GM10248 (cell line): ENCODE data around the gene KCND3.

ENCODE experiments used
- CTCF ChIA-PET: fragments of 300-600 bp; sonication (Branson Sonifier 250); formaldehyde crosslinking; extraction: SDS; loops from one replicate; lab custom pipeline; 2021; ENCODE audit warnings: antibody characterized with exemption; lab: Yijun Ruan, JAX
- POLR2A ChIA-PET: fragments of 350-650 bp; sonication (Branson Sonifier 250); formaldehyde crosslinking; extraction: SDS; loops from one replicate; lab custom pipeline; 2020; ENCODE audit warnings: antibody characterized with exemption; lab: Yijun Ruan, JAX
- DNase-seq: peaks from one replicate; pipeline ENCODE4 v3.0.0; 2012; ENCODE audit errors: extremely low spot score
- TF ChIP-seq, protein P1 (sequence below): IDR thresholded peaks from 2 replicates; pipeline ENCODE4 v1.5.1; 2012; ENCODE audit warnings: mild to moderate bottlenecking, low read depth; ENCODE audit errors: extremely low read depth, missing control alignments, control extremely low read depth

Gene KCND3

DNA sequence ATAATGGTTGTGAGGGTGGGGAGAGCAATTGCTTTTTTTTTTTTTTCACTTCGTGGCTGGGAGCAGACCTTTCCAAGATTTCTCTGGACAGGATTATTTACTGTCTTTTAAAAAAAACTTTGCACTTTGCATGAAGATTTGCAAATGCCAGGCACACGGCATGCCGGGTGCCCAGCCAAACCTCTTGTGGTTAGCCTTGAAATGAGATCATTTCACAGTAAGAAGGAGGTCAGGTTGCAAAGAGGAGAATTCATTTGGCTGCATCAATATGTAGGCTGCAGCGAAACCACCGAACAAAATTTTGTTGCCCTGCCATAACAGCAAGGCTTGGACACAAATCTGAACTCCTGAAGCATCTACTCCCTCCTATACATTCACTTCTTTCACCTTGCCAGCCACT, 36.5 kb upstream of the KCND3 start:
- TF ChIP-seq, protein P1, sequence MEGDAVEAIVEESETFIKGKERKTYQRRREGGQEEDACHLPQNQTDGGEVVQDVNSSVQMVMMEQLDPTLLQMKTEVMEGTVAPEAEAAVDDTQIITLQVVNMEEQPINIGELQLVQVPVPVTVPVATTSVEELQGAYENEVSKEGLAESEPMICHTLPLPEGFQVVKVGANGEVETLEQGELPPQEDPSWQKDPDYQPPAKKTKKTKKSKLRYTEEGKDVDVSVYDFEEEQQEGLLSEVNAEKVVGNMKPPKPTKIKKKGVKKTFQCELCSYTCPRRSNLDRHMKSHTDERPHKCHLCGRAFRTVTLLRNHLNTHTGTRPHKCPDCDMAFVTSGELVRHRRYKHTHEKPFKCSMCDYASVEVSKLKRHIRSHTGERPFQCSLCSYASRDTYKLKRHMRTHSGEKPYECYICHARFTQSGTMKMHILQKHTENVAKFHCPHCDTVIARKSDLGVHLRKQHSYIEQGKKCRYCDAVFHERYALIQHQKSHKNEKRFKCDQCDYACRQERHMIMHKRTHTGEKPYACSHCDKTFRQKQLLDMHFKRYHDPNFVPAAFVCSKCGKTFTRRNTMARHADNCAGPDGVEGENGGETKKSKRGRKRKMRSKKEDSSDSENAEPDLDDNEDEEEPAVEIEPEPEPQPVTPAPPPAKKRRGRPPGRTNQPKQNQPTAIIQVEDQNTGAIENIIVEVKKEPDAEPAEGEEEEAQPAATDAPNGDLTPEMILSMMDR: no peak
- CTCF ChIA-PET: no interaction called here
- no peak for DNase-seq
- POLR2A ChIA-PET: no interaction called here

DNA sequence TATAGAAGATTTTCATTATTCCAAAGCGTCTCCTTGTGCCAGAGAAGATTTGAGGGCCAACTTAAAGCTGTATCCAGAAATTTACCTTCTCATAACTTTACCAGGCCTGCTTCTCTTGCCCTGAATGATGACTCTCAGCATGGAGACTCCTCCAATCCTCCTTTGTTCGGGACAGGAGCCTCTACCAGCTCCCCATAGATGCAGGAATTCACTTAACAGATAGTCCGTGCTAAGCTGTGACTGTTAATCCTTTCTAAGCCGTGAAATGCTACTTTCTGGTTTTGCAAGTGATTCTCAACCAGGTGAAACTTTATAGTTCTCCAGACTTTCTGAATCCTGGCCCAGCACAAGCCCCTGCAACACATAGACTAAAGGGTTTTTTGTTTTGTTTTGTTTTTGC, 31.8 kb upstream of the KCND3 start:
- TF ChIP-seq, protein P1: no peak
- ChIA-PET CTCF (interaction anchor here (1.2 to 1.5 kb wide), 2 partner anchors 14 to 29 kb away, joined by 3 to 5 read pairs; no protein-coding TSS in a partner anchor), POLR2A (no interaction called here)
- no peak for DNase-seq

DNA sequence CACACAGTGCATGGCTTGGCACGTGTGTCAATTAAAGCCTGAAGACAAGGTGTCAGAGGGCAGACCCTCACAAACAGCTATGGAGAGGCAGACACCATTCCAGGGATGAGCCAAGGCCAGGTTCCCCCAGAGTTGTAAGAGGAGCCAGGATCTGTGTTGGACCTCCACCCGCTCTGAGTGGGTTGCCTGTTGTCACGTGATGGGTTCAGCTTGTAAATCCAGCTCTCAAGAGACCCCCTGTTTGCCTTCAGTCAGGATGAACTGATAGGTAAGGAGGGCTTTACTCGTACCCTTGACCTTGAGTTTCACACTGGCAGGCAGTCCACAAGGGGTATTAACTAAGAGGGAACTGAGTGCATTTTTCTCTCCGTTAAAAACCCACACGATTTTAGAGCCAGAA, 27.7 kb upstream of the KCND3 start:
- POLR2A ChIA-PET: no interaction called here
- TF ChIP-seq, protein P1: no peak
- CTCF ChIA-PET: interaction anchor here (1.4 to 1.6 kb wide), 2 partner anchors 10 to 23 kb away, joined by 3 to 4 read pairs; no protein-coding TSS in a partner anchor
- no peak for DNase-seq

DNA sequence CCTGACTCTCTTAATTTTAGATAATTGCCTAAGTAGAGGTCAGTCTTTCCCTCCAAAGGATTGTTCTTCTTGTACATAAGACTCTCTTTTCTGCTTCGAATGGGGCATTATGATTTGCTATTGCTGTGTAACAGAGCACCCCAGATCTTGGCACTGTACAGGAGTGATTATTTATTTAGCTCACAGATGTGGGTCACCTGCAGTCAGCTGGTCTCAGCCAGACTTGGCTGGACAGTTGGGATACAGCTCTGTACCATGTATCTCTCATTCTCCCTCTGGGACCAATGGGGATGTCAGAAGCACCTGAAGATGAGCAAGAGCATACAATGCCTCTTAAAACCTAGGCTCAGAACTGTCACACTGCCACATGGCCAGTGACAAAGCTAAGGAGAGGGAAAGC, 23.4 kb upstream of the KCND3 start:
- CTCF ChIA-PET: interaction anchor here (1.0 kb wide), 1 partner anchor 24 kb away, joined by 3 read pairs; no protein-coding TSS in a partner anchor
- TF ChIP-seq, protein P1: no peak
- DNase-seq: no peak
- POLR2A ChIA-PET: no interaction called here

DNA sequence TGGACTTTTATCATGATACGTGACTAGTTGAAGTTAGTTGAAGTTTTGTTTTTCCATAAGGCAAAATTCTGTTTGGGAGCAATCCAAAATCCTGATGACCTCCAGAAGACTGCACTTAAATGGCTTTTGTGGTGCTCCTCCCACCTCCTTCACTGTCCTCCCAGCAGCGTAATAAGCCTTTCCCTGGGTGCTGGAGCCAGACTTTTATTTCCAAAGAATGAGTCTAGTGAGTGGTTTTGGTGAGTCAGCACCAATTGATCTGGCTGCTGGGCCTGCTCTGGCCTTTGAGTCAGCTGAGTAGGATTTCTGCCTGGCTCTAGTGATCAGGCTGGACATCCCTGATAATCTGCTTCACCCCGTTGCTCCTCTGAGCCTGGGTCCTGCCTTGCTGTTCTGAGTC, 21.7 kb upstream of the KCND3 start:
- DNase-seq: no peak
- CTCF ChIA-PET: no interaction called here
- POLR2A ChIA-PET: no interaction called here
- TF ChIP-seq, protein P1: no peak

DNA sequence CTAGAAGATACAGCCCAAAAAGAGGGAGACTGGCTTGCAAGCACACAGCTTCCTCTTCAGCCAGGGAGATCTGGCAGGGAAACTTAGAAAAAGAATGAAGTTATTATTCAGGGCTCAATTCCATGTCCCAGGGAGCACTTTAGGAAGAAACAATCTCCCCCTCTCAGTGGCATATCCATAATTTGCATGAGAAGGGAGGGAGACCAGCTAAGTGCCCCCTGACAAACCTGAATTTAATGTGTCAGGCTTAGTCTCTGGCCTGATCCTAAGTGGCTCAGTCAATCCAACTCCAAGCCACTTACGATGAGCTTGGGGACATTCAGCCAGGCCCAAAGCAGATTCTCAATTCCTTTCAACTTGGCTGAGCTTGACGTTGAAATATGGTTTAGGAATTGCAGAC, 17.7 kb upstream of the KCND3 start:
- TF ChIP-seq, protein P1: no peak
- DNase-seq: no peak
- CTCF ChIA-PET: interaction anchor here (1.4 to 2.3 kb wide), 2 partner anchors 14 to 22 kb away, joined by 3 to 5 read pairs; no protein-coding TSS in a partner anchor
- POLR2A ChIA-PET: interaction anchor here (0.6 kb wide), 1 partner anchor 391 kb away, joined by 4 read pairs; no protein-coding TSS in a partner anchor
